ENCODE results near the gene DTNA.

The DTNA gene

DNA sequence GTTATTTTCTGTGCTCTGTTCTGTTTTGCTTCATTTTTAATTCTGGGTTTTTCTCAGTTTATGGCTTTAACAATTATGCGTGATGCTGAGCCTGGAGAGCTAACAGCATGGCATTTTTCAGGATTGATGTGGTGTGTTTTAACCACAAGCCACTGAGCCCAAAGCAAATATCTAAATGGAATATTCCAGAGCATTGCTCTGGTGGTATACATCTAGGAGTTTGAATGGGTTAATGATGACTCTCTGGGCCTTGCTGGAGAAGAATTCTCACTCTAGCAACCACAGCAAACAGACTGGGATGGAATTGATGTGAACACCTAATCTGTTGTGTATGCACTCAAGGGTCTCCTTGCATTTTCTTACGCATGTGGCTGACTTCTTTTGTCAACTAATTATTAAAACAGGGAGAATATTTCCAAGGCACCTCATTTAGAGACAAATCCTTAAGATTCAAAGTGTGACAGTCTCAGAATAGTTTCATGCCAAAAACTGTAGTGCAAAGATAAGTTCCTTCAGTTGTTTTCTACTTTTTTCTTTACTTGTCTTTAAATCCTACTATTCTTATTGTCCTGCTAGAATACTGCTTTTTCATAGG lies 164.0 kb downstream of the DTNA start:
- H3K9me3 ChIP-seq (ENCODE audit: control insufficient read depth in 5 of 5, low read length in 5 of 5) = no peaks in the 10 kb centered on the region

GRCh38 chr18:34875150-34875549 lies 165.1 kb downstream of the DTNA start:
- H3K4me1 ChIP-seq (ENCODE audit: control insufficient read depth in 5 of 5, insufficient read depth in 5 of 5, low read length in 5 of 5) = peaks cover 0 to 1% (median under 1%) of the 10 kb centered on the region in 5 donors
- H3K36me3 ChIP-seq (ENCODE audit: control insufficient read depth in 5 of 5, insufficient read depth in 5 of 5, low read length in 5 of 5) = peaks cover 0 to 9% (median 4%) of the 10 kb centered on the region in 5 donors
- H3K27me3 ChIP-seq (ENCODE audit: control insufficient read depth in 5 of 5, insufficient read depth in 4 of 5, low read length in 5 of 5) = no peaks in the 10 kb centered on the region
- no peak overlapping the region for H3K27ac ChIP-seq (ENCODE audit: low read depth, low read length)
- H3K4me3 ChIP-seq (ENCODE audit: low read depth in 1 of 5, low read length in 5 of 5) = no peak overlapping the region
- no peak overlapping the region for H3K9ac ChIP-seq (ENCODE audit: low read length in 5 of 5)
- H3K9me3 ChIP-seq (ENCODE audit: control insufficient read depth in 5 of 5, low read length in 5 of 5) = no peaks in the 10 kb centered on the region

More for the DNA sequence above, 164.0 kb downstream of the DTNA start:
- H3K4me1 ChIP-seq (ENCODE audit: control insufficient read depth in 5 of 5, insufficient read depth in 5 of 5, low read length in 5 of 5) = no peaks in the 10 kb centered on the region
- H3K27me3 ChIP-seq (ENCODE audit: control insufficient read depth in 5 of 5, insufficient read depth in 4 of 5, low read length in 5 of 5) = no peaks in the 10 kb centered on the region
- peaks cover 0 to 9% (median 4%) of the 10 kb centered on the region in 5 donors for H3K36me3 ChIP-seq (ENCODE audit: control insufficient read depth in 5 of 5, insufficient read depth in 5 of 5, low read length in 5 of 5)
- H3K9ac ChIP-seq (ENCODE audit: low read length in 5 of 5) = no peak overlapping the region
- H3K4me3 ChIP-seq (ENCODE audit: low read depth in 1 of 5, low read length in 5 of 5) = no peak overlapping the region
- no peak overlapping the region for H3K27ac ChIP-seq (ENCODE audit: low read depth, low read length)

DNA sequence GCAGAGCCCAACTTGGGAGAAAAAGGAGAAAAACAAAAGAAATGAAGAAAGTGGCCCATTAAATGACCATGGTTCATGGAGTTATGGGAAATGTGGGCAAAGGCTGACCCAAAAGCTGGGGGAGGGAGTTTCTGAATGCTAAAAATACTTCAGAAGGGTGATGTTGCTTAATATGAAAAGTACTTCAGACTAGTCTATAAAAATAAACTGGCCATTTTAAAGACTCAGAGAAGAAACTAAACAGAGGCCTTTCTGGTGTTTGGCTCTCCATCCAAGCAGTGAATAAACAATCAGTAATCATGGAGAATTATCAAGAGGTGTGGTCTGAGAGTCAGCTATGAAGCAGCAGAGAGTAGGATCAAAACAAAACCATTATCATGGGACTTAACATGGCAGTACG lies 170.3 kb downstream of the DTNA start:
- H3K4me3 ChIP-seq (ENCODE audit: low read depth in 1 of 5, low read length in 5 of 5) = no peak overlapping the region

GRCh38 chr18:34880882-34881834 lies 171.1 kb downstream of the DTNA start:
- no peaks in the 10 kb centered on the region for H3K9me3 ChIP-seq (ENCODE audit: control insufficient read depth in 5 of 5, low read length in 5 of 5)
- no peak overlapping the region for H3K4me3 ChIP-seq (ENCODE audit: low read depth in 1 of 5, low read length in 5 of 5)
- no peaks in the 10 kb centered on the region for H3K27me3 ChIP-seq (ENCODE audit: control insufficient read depth in 5 of 5, insufficient read depth in 4 of 5, low read length in 5 of 5)
- H3K9ac ChIP-seq (ENCODE audit: low read length in 5 of 5) = no peak overlapping the region
- H3K27ac ChIP-seq (ENCODE audit: low read depth, low read length) = peak overlapping the region; percentile 32
- H3K4me1 ChIP-seq (ENCODE audit: control insufficient read depth in 5 of 5, insufficient read depth in 5 of 5, low read length in 5 of 5) = peaks cover 0 to 13% (median 5%) of the 10 kb centered on the region in 5 donors
- peaks cover 12 to 35% (median 19%) of the 10 kb centered on the region in 5 donors for H3K36me3 ChIP-seq (ENCODE audit: control insufficient read depth in 5 of 5, insufficient read depth in 5 of 5, low read length in 5 of 5)

More for the DNA sequence above, 170.3 kb downstream of the DTNA start:
- peak overlapping the region; percentile 32 for H3K27ac ChIP-seq (ENCODE audit: low read depth, low read length)
- no peaks in the 10 kb centered on the region for H3K27me3 ChIP-seq (ENCODE audit: control insufficient read depth in 5 of 5, insufficient read depth in 4 of 5, low read length in 5 of 5)
- H3K4me1 ChIP-seq (ENCODE audit: control insufficient read depth in 5 of 5, insufficient read depth in 5 of 5, low read length in 5 of 5) = peaks cover 0 to 13% (median 5%) of the 10 kb centered on the region in 5 donors
- H3K9me3 ChIP-seq (ENCODE audit: control insufficient read depth in 5 of 5, low read length in 5 of 5) = no peaks in the 10 kb centered on the region
- H3K9ac ChIP-seq (ENCODE audit: low read length in 5 of 5) = no peak overlapping the region
- H3K36me3 ChIP-seq (ENCODE audit: control insufficient read depth in 5 of 5, insufficient read depth in 5 of 5, low read length in 5 of 5) = peaks cover 12 to 30% (median 19%) of the 10 kb centered on the region in 5 donors

DNA sequence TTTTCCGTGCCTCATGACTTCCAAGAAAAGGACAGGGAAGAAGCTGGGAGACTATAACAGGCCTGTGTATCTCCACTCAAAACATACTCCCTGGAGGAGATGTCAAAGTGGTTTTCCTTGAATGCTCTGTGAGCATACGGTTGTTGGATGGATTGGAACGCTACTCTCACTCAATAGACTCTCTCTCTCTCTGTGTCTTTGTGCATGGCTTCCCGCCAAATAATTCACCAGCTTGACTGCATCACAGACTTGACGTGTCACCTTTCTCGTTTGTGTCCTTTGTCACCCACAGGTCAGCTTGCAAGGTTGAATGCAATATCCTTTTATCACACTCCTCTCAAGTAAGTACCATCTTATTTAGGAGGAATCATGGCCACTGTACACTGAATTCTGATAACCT lies 174.3 kb downstream of the DTNA start:
- Histone ChIP-seq H3K9ac (ENCODE audit: low read length in 5 of 5) (no peak overlapping the region), H3K36me3 (ENCODE audit: control insufficient read depth in 5 of 5, insufficient read depth in 5 of 5, low read length in 5 of 5) (peaks cover 13 to 42% (median 15%) of the 10 kb centered on the region in 5 donors), H3K27me3 (ENCODE audit: control insufficient read depth in 5 of 5, insufficient read depth in 4 of 5, low read length in 5 of 5) (no peaks in the 10 kb centered on the region), H3K9me3 (ENCODE audit: control insufficient read depth in 5 of 5, low read length in 5 of 5) (no peaks in the 10 kb centered on the region), H3K4me3 (ENCODE audit: low read depth in 1 of 5, low read length in 5 of 5) (no peak overlapping the region), H3K4me1 (ENCODE audit: control insufficient read depth in 5 of 5, insufficient read depth in 5 of 5, low read length in 5 of 5) (peaks cover 0 to 13% (median 5%) of the 10 kb centered on the region in 5 donors), H3K27ac (ENCODE audit: low read depth, low read length) (no peak overlapping the region)

DNA sequence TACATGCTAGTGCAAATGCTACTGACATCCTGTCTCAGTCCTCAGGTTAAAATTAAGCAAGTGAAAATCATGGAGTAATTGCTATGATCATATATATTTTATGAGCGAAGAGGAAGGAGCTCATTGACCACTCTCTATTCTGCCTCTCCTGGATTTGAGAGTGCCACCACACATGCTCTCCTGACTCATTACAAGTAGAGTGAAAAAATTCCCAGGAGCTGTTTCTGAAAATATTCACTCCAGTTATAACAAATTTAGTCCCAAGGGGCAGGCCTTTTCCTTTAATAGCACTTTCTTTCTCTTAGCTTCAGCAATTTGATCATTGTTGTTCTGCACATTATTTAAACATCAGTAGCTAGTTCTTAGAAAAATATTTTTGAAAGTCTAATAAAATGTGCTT lies 176.1 kb downstream of the DTNA start:
- Histone ChIP-seq H3K27ac (ENCODE audit: low read depth, low read length) (no peak overlapping the region), H3K9ac (ENCODE audit: low read length in 5 of 5) (no peak overlapping the region), H3K9me3 (ENCODE audit: control insufficient read depth in 5 of 5, low read length in 5 of 5) (no peaks in the 10 kb centered on the region), H3K27me3 (ENCODE audit: control insufficient read depth in 5 of 5, insufficient read depth in 4 of 5, low read length in 5 of 5) (no peaks in the 10 kb centered on the region), H3K4me1 (ENCODE audit: control insufficient read depth in 5 of 5, insufficient read depth in 5 of 5, low read length in 5 of 5) (peaks cover 0 to 3% (median 0%) of the 10 kb centered on the region in 5 donors), H3K4me3 (ENCODE audit: low read depth in 1 of 5, low read length in 5 of 5) (no peak overlapping the region), H3K36me3 (ENCODE audit: control insufficient read depth in 5 of 5, insufficient read depth in 5 of 5, low read length in 5 of 5) (peaks cover 13 to 42% (median 15%) of the 10 kb centered on the region in 5 donors)

DNA sequence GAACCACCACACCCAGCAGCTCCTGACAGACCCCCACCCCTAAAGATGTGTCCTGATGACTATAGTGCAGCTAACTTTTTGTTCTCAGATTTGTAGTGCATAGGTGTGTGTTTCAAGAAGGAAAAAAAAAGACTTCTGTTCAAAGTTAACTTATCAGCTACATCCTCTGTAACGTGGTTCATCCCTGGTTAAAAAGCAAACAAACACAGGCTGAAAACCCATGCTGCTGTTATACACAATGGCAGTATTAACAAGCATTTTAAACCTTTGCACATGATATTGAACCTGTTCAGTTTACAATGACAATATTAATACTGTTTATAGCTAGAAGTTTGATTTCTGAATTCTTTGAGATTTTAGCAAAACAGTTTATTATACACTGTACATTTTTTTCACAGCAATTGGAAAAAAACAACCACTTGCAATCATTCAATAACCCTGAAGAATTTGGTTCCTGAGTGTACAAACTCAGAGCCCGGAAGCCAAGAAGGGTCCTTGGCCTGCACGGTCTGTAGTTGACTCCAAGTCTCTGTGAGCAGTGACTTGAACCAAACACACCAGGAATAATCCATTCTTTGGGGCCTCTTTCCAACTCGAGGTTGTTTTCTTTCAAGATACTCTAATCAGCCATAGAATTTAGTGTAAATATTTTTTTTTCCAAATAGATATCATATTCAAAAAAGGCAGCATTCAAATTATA lies 177.9 kb downstream of the DTNA start:
- Histone ChIP-seq H3K36me3 (ENCODE audit: control insufficient read depth in 5 of 5, insufficient read depth in 5 of 5, low read length in 5 of 5) (peaks cover 8 to 36% (median 13%) of the 10 kb centered on the region in 5 donors), H3K9me3 (ENCODE audit: control insufficient read depth in 5 of 5, low read length in 5 of 5) (peaks cover 0 to 2% (median 0%) of the 10 kb centered on the region in 5 donors), H3K9ac (ENCODE audit: low read length in 5 of 5) (no peak overlapping the region), H3K27me3 (ENCODE audit: control insufficient read depth in 5 of 5, insufficient read depth in 4 of 5, low read length in 5 of 5) (no peaks in the 10 kb centered on the region), H3K27ac (ENCODE audit: low read depth, low read length) (no peak overlapping the region), H3K4me3 (ENCODE audit: low read depth in 1 of 5, low read length in 5 of 5) (no peak overlapping the region), H3K4me1 (ENCODE audit: control insufficient read depth in 5 of 5, insufficient read depth in 5 of 5, low read length in 5 of 5) (no peaks in the 10 kb centered on the region)

DNA sequence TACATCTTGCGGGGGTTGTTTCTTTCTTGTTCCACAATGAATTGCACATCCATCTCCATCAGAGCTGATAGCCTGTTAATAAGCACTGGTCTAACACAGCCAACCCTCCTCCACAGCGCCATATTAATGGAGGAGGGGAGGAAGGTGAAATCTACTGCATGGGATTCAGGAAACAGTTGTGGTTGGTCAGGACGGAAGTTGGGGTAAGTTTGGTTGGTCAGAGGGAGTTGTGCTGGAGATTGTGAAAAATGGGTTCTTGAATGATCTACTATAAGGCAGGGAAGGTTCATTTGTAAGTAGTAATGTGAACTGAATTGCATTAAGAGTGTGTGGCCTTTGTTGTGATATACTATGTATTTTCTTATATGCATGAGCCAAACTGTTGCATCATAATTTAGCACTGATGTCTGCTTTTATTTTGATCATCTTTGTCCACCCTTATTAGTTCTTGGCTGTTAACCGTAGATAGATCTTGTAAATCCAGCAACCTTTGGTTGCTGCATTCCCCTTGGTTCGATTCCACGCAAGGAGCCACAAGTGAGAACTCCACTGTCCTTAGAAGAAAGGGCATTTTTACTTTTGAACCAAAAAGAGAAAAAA lies 180.5 kb downstream of the DTNA start:
- peaks cover 3 to 18% (median 4%) of the 10 kb centered on the region in 5 donors for H3K36me3 ChIP-seq (ENCODE audit: control insufficient read depth in 5 of 5, insufficient read depth in 5 of 5, low read length in 5 of 5)

DNA sequence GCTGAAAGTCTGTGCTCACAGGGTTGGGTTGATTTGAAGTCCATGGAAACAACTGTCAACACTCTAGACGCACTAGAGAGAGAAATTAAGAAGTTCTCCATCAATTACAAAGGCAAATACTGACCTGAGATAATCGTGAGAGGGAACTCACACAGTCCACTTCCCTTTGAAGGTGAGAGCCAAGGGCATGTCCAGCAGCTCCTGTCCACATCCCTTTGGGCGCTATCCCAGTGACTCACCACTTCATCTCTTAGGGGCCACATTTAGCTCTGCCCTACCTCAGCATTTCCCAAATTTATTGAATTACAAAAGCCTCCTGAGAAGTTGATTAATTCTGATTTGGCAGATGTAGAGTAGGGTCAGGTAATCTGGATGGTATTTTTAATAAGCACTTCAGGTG lies 182.3 kb downstream of the DTNA start:
- peaks cover 3 to 14% (median 4%) of the 10 kb centered on the region in 5 donors for H3K36me3 ChIP-seq (ENCODE audit: control insufficient read depth in 5 of 5, insufficient read depth in 5 of 5, low read length in 5 of 5)

More for the DNA sequence above, 180.5 kb downstream of the DTNA start:
- no peaks in the 10 kb centered on the region for H3K4me1 ChIP-seq (ENCODE audit: control insufficient read depth in 5 of 5, insufficient read depth in 5 of 5, low read length in 5 of 5)
- H3K27me3 ChIP-seq (ENCODE audit: control insufficient read depth in 5 of 5, insufficient read depth in 4 of 5, low read length in 5 of 5) = no peaks in the 10 kb centered on the region
- H3K4me3 ChIP-seq (ENCODE audit: low read depth in 1 of 5, low read length in 5 of 5) = no peak overlapping the region
- H3K27ac ChIP-seq (ENCODE audit: low read depth, low read length) = no peak overlapping the region
- peaks cover 0 to 3% (median 0%) of the 10 kb centered on the region in 5 donors for H3K9me3 ChIP-seq (ENCODE audit: control insufficient read depth in 5 of 5, low read length in 5 of 5)
- H3K9ac ChIP-seq (ENCODE audit: low read length in 5 of 5) = no peak overlapping the region

More for the DNA sequence above, 182.3 kb downstream of the DTNA start:
- peaks cover 0 to 3% (median 0%) of the 10 kb centered on the region in 5 donors for H3K9me3 ChIP-seq (ENCODE audit: control insufficient read depth in 5 of 5, low read length in 5 of 5)
- H3K9ac ChIP-seq (ENCODE audit: low read length in 5 of 5) = no peak overlapping the region
- no peaks in the 10 kb centered on the region for H3K4me1 ChIP-seq (ENCODE audit: control insufficient read depth in 5 of 5, insufficient read depth in 5 of 5, low read length in 5 of 5)
- no peak overlapping the region for H3K4me3 ChIP-seq (ENCODE audit: low read depth in 1 of 5, low read length in 5 of 5)
- no peaks in the 10 kb centered on the region for H3K27me3 ChIP-seq (ENCODE audit: control insufficient read depth in 5 of 5, insufficient read depth in 4 of 5, low read length in 5 of 5)
- H3K27ac ChIP-seq (ENCODE audit: low read depth, low read length) = no peak overlapping the region
